Glomerular endothelial cell (primary cell): ENCODE data around the gene NSFL1C. TPM values are rescaled to one million over a fixed set of nuclear protein-coding genes. Genes with fewer than 3 reads are reported as not detected.

Experiments used
- DNase-seq: peaks from one replicate; pipeline ENCODE4 v3.0.0-alpha.2; 2011; ENCODE audit warnings: low read depth, low spot score; ENCODE audit errors: extremely low read depth
- total RNA-seq: library from RNA; depleted of rRNA; stranded (reverse); fragments of >200 nt; gene quantifications from 2 replicates; pipeline ENCODE4 v1.2.3, GENCODE V29; 2015

NSFL1C gene
- total RNA-seq, 1 donor from 2014 or later, result 74.2 TPM

DNA sequence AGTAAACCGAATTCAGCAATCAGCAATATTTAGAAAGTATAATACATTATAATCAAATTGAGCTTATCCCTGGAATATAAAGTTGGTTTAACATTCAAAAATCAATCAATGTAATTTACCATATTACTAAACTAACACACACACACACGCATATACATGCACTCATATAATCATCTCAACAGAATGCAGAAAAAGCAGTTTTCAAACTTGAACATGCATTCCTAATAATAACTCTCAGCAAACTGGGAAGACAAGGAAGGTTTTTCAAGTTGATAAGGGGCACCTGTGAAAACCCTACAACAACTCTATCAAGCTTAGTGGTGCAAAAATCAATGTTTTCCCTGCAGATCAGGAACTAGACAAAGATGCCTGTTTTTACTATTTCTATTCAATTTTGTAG, 19.9 kb upstream of the NSFL1C start:
- DNase-seq, result no peak

DNA sequence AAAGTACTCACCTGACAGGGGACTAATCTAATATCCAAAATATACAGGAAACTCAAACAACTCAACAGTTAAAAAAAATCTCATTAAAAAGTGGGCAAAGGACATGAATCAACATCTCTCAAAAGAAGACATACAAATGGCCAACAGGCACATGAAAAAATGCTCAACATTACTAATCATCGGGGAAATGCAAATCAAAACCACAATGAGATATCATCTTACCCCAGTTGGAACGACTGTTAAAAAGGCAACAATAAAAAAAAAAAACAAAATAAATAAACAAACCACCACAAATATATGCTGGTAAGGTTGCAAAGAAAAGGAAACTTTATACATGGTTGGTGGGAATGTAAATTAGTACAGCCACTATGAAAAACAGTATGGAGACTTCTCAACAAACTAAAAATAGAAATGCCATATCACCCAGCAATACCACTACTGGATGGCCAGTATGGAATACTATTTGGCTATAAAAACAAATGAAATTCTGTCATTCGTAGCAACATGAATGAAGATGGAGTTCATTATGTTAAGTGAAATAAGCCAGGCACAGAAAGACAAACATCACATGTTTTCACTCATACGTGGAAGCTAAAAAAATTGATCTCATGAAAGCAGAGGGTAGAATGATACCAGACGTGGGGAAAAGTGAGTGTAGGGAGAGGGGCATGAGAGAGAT, 17.9 kb upstream of the NSFL1C start:
- DNase-seq, result no peak

DNA sequence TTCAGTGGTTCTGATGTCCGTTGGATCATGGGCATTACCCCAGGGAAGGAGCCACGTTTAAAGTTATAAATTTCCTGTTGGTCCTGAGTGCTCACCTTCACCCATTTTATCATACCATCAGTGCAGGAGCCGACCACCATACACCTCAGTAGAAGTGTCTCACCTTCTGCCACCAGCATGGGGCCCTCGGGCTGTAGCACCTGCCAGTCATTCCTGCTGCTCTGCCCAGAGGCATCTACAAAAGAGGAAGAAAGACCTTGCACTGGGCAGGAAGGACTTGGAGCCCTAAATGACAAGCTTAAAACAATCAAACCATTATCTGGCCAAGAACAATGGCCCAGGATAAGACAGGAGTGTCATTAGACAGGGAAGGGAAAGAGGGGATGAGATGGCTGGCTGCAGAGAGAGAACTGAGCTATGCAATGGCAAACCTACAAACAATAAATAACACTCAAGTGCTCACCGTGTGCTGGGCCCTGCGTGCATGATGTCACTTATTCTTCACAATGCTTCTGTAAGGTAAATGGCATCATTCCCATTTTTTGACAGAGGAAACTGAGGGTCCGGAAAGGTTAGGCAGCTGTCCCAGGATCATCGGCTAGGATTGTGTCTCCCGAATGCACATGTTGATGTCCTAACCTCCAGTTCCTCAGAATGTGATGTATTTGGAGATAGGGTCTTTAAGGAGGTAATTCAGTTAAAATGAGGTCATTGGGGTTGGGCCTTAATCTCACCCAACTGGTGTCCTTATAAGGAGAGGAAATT, 13.4 kb upstream of the NSFL1C start:
- no peak for DNase-seq

DNA sequence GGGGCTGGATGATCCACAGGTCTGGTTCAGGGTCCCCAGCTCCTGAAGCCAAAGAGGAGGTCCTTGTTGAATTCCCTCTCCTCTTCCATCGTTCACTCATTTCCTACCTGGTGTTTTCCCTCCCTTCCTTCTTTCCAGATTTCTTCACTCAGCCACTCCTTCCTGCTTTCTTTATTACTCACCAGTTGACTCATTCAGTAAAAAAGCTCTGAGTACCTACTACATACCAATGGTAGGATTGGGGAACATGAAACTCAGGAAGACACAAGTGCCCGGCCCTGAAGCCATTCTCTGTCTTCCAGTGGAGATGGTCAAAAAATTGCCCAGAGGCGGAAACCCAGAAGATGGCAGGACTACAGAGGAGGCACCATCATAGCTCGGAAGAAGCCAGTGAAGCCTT, 11.9 kb upstream of the NSFL1C start:
- no peak for DNase-seq

DNA sequence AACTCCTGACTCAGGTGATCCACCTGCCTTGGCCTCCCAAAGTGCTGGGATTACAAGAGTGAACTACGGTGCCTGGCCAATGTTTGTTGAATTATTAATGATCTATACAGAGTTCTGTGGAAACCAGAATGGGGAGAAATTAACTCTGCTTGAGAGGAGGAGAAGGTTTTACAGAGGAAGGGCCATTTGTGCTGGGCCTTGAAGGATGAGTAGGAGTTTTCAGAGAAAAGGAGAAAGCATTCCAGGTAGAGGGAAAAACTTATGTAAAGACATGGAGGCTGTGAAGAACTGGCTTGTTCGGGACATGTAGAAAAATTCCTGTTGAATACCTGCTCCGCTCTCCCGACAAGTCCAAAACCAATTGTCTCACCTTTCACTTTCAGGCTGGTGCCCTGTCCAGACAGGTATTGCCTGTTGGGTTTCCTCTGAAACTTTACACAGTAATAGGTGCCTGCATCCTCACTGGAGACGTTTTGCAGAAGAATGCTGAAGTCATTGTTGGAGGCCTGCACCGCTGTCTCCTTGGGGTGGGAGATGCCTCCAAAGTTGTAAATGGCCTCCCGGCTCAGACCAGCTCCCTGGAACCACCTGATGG, 11.3 kb upstream of the NSFL1C start:
- DNase-seq, result no peak

DNA sequence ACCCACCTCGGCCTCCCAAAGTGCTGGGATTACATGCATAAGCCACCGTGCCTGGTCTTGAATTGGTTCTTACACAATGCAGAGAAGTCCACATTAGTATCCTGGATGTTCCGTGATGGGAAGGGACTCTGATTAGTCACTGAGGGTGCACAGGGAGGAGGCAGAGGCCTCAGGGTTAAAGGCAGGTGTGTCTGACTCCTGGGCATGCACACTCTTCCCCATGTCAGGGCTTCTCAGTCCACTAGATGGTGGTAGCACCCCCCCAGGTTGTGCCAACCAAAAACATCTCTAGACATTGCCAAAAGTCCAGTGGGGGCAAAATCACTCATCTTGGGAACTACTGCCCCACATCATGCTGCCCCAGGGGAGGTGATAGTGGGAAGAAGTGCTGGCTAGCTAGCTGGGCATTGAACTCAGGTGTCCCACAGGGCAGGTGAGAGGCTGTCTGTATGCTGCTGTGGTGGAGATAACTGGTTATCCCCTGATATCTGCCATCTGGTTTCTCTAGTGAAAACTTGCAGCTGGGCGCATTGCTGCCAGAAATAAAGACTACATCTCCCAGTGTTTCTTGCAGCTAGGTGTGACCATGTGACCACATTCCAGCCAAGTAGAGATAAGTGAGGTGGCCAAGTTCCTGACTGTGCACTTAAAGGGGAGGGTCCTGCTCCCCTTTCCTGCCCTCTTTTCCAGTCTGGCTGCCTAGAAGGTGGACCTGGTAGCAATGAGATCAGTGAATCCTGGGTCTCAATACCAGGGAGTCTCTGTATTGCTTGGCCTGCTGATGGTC, 8.4 kb upstream of the NSFL1C start:
- DNase-seq, result no peak

DNA sequence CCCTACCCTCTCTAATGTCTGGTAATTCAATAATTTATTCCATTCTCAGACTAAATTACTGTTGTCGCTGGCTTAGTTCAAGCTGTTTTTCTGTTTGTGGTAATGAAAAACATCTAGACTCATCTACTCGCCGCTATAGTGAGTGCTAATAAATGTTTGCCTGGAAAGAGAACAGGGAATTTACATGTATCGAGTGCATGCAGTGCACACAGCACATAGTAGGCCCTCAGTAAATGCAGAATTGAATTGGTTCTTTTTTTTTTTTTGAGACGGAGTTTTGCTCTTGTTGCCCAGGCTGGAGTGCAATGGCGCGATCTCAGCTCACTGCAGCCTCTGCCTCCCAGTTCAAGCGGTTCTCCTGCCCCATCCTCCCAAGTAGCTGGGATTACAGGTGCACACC, 7.7 kb upstream of the NSFL1C start:
- no peak for DNase-seq

DNA sequence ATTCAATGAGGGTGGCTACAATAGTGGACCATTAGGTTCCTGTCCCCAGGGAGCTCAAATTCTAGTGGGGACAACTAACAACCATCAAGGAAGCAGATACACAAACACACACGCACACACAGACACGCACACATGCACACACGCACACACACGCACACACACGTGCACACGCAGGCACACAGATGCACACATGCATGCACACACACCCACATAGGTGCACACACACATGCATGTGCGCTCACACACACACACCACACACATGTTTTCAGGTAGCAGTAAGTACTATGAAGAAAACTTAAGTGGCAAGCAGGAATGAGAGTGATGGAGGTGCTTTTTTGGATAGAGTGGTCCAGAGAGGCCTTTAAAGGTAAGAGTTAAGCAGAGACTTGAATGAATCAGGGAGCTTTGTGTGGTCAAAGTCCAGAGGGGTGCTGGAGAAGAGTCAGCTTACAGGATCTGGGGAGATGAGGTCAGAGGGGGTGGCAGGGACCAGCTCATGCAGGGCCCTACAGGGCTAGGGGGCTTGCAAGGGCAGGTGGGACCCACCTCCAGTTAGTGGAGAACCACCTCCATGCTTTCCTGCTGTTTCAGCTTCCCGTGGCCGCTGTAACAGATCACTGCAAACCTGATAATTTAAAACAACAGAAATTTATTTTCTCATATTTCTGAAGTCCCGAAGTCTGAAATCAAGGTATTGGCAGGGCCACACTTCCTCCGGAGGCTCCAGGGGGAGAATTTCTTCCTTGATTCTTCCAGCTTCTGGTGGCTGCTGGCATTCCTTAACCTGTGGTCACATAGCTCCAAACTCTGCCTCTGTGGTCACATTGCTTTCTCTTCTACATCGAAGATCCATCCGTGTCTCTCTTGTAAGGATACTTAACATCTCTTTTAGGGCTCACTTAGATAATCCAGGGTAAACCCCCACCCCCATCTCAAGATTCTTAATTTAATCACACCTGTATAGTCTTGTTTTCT, 6.9 kb upstream of the NSFL1C start:
- no peak for DNase-seq

DNA sequence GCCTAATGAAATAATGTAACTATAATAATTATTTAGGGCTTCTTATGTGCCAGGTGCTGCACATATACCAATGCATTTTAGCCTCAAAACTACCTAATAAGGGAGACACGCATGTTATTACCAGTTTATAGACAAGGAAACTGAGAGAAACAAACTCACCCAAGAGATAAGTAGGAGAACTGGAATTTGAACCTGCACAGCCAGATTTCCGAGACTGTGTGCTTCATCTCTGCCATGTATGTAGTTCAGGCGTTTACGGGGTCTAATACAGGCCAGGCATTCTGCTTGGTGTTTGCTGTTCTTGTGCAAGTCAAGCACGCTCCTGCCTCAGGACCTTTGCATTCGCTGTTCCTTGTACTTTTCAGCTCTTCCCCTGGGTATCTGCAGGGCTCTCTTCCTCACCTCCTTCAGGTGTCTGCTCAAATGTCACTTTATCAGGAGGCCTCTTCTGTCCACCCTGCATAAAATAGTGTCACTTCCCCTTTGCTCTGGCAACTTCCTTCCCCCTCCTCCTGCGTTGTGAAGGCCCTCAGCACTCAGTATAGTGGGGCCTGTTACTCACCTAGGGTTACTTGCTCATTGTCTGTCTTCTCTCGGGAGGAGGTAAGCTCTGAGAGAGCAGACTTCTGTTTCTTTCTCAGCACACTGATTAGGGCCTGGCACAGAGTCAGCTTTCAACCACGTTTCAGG, 6.1 kb upstream of the NSFL1C start:
- DNase-seq, result no peak

DNA sequence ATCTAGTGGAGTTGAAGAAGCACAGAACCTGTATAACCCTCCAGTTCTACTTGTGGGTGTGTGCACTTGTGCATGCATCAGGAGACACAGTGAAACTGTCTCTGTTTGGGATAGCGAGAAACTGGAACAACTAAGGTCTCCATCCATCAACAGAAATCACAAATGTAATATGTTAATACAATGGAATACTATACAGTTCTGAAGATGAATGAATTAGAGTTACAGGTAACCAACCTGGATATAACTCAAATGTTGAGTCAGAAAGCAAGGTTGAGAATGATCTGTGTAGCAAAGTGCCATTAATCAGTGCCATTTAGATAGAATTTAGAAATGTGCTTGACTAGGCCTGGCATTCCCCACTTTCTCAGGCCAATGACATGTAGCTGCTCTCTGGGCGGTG, 4.6 kb upstream of the NSFL1C start:
- DNase-seq, result no peak

DNA sequence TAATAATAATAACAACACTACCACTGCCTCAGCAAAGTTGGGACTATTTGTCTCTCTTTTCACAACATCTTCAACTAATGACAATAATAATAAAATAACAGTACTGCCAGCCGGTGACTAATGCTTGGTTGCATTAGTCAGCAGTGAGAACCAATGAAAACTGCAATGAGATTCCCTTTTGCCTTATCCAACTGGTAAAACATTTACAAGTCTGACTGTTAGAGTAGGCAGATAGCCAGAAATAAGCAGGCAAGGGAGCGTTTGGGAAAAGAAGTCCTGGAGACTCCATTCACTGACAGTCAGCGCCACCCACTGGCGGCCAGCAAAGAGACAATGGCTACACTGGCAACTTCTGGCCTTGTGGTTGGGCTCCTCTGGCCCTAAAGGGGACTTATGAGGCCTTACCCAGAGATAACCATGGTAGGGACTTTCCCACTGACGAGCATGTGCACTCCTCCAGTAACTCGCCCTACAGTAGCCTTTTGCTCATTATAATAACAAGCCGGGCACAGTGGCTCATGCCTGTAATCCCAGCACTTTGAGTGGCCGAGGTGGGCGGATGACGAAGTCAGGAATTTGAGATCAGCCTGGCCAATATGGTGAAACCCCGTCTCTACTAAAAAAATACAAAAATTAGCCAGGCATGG, 3.4 kb upstream of the NSFL1C start:
- DNase-seq, result peak; percentile 87

DNA sequence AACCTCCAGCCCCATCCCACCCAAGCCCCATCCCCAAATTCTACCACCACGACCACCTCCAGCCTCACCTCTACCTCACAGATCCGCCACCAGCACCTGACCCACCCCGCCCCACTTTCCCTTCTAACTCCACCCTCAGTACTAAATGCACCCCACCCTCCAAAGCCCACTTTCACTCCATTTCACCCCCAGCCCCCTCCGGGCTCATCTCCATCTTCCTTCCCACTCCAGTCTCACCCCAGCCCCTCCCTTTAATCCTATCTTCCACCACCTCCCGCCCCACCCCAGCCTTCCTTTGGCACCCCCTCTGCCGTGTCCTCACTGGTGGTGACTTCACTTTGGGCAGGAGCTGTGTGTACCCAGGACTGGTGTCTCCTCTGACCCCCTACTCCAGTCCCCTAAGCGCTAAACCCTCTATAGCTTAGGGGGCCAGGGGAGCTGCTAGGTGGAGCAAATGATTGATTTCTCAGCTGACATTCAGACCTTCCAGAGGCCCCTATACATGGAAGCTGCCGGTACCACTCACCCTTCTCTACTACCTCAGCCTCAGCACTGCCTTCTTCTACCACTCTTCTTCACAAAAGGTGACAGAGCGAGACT, 2.8 kb upstream of the NSFL1C start:
- DNase-seq, result no peak

DNA sequence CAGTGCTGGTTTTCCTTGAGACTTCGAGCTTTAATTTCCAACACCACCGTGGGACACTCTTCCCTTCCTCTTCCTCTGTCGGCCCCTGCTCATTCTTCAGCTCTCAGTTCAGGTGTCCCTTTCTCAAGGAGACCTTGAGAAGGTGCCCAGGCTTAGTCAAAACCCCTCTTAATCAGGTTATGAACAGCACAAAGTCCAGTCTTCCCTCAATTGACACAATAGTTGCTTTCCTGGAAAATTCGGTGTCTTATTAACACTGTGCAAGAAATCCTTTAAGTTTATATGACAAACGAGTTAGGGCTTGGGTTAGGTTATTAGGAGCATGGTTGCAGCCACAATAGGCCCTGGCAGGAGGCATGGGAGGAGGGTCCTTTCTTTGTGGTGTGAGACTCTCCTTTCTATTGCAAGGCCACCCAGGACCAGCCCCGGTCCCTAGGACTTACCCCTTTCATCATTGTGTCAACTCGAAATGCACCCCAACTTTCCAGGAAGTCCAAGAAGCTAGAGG, 1.5 kb upstream of the NSFL1C start:
- DNase-seq, result no peak

DNA sequence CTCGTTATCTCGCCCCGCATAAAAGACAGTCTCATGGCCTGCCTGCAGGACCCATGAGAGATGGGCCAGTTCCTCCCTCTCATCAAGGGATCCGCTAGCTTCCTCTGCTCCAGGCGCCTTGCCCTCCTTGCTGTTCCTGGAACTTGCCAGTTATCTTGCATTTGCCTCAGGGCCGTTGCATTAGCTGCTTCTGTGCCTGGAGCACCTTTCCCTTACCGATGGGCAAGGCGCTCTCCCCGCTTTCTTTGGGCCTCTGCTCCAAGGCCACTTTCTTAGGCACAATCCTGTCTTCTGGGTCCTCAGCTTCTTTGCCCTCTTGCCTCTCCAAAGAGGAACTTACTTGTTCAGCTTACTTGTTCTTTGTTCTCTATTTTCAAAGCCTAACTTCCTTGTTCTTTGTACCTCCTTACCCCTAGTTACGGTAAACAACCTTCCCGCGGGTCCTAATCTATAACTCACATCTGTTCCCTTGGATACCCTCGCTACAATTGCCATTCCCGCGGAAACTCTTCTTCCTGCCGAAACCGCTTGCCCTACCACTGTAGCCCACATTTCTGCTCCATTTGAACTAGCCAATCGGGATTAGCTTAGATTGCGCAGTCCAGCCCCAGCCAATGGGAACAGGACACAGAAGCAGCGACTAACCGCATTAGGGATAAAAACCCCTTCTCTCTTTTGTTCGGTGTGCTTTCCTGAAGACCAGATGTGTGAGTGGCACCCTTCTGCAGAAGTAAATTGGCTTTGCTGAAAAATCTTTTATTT, 887 bp upstream of the NSFL1C start:
- DNase-seq, result no peak

DNA sequence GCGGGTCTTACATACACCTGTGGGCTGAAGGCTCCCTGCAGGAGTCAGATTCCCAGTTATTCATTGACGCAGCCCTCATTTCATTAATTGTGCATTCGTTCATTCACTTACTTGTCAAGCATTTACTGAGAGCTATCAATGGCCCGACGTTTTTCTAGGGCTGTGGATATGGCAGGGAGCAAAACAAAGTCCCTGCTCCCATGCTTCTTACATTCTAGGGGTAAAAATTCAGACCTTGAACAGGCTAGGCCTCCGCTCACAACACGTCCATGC, 369 bp upstream of the NSFL1C start:
- DNase-seq, result no peak

DNA sequence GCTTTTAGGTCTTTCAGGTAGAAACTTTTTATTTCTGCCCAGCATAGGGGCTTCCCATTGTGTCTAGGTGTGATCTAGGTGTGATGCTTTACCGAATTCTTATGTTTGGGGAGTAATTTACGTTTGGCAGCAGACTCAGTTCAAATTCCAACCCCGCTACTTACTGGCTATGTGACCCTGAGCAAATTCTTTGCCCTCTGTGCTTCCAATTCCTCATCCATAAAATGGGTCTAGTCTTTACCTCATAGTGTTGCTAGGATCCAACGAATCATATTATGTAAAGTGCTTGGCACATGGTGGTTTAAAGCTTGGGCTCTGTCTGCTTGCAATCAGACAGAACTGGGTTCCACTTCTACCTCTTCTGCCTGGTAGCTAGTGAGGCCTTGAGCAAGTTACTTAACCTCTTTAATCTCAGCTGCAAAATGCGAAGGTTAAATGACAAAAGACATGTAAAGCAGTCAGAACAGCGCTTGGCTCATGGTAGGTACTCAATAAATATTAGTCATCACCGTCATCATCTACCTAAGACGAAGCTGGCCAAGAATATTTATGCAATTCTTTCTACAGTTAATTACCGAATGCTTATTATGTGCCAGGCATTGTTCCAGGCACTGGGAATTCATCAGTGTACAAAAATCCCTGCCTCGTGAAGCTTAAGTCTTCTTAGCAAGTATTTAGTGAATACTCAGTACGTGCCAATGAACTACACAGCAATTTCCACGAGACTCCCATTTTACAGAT, 1.0 kb downstream of the NSFL1C start:
- no peak for DNase-seq

DNA sequence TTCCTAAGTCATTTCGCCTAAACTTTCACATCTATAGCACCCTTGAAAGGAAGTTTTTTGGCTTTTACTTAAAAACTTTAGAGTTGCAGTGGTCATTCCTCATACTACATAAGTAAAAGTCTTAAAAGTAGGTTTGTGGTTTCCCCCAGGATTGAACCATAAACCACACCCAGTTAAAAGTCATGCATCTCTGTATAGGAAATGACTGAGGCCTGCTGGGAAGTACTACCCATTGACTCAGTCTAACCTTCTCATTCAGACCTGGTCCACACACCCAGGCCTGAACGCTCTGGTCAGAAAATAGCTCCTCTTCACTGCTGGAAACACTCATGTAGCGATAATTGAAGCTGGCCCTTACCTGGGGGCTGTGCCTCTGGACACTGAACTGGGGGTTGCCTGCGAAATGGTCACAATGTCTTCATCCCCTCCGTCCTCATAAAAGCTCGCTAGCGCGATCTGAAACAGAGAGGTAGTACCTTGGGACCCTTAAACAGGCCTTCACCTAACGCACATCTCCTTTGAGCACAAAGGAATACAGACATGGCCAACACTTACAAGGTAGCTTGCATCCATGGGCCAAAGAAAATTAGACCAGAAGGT, 2.6 kb downstream of the NSFL1C start:
- DNase-seq, result no peak
